Endothelial cell of umbilical vein (primary cell): Measurements from ENCODE around the gene ADRM1. TPM values are rescaled to one million over a fixed set of nuclear protein-coding genes. Genes with fewer than 3 reads are reported as not detected.

ENCODE experiments used
- BruUV-seq: library from RNA; stranded (reverse); fragments of 400-500 nt; replicated peaks from 2 replicates; lab custom pipeline; 2021; lab: Mats Ljungman, UMichigan
- CTCF ChIA-PET: fragments of 300-600, 350-600 bp; sonication (Branson Sonifier 250); formaldehyde crosslinking; loops from one replicate; lab custom pipeline; 2021; ENCODE audit warnings: antibody characterized with exemption, inconsistent platforms; lab: Charles Lee
- POLR2A ChIA-PET: fragments of 300-600, 350-600 bp; sonication (Branson Sonifier 250); formaldehyde crosslinking; loops from one replicate; lab custom pipeline; 2021; ENCODE audit warnings: antibody characterized with exemption, inconsistent platforms; lab: Charles Lee
- DNase-seq: peaks from one replicate; pipeline ENCODE4 v3.0.0-alpha.2; 2011; ENCODE audit warnings: low read depth, low spot score
- FAIRE-seq: peaks from 2 replicates; lab custom pipeline; 2011; peaks lifted over from hg19 to GRCh38; lab: Jason Lieb, UNC
- H2AFZ ChIP-seq: 2 replicates; pipeline ENCODE4 v1.6.0; 2012; ENCODE audit warnings: low read depth, low read length, control low read depth, inconsistent platforms
- H3K27ac ChIP-seq: 2 replicates; pipeline ENCODE4 v1.5.1; 2011; ENCODE audit warnings: low read depth, mild to moderate bottlenecking, control low read depth, low read length, moderate library complexity; ENCODE audit not compliant: insufficient read depth
- H3K27me3 ChIP-seq, 2 experiments: 2 replicates each; pipeline versions ENCODE4 v1.6.0 to v1.6.1; 2011; ENCODE audit warnings: low read length in 2 of 2, mixed read lengths in 1 of 2; ENCODE audit not compliant: control insufficient read depth in 2 of 2, insufficient read depth in 2 of 2
- H3K36me3 ChIP-seq, 2 experiments: 2 replicates in 1 of 2; 3 replicates in 1 of 2; pipeline ENCODE4 v1.5.1; 2011; ENCODE audit warnings: low read length in 2 of 2, mild to moderate bottlenecking in 1 of 2, moderate library complexity in 1 of 2; ENCODE audit not compliant: control insufficient read depth in 2 of 2, insufficient read depth in 2 of 2; ENCODE audit errors: extremely low read depth in 1 of 2
- H3K4me1 ChIP-seq: 3 replicates; pipeline ENCODE4 v1.5.1; 2011; ENCODE audit warnings: mild to moderate bottlenecking, low read length; ENCODE audit not compliant: control insufficient read depth, insufficient read depth; ENCODE audit errors: extremely low read depth
- H3K4me2 ChIP-seq: 2 replicates; pipeline ENCODE4 v1.6.1; 2011; ENCODE audit warnings: low read length, control low read depth, mixed read lengths; ENCODE audit not compliant: insufficient read depth
- H3K4me3 ChIP-seq, 3 experiments: fragments of 200-600 bp in 1 of 3; sonication (generic), shearing (Covaris generic) in 1 of 3; replicated peaks in 1 of 3; 2 replicates each; pipeline ENCODE4 v1.5.1; 2011 to 2016; ENCODE audit warnings: control low read depth in 3 of 3, low read length in 3 of 3, mild to moderate bottlenecking in 2 of 3, inconsistent platforms in 1 of 3, low read depth in 1 of 3, moderate library complexity in 1 of 3; ENCODE audit not compliant: insufficient read depth in 1 of 3
- H3K79me2 ChIP-seq: 2 replicates; pipeline ENCODE4 v1.6.0; 2012; ENCODE audit warnings: low read length, inconsistent platforms; ENCODE audit not compliant: control insufficient read depth, insufficient read depth
- H3K9ac ChIP-seq: replicated peaks from 2 replicates; pipeline ENCODE3; 2011; ENCODE audit warnings: low read length, control low read depth; ENCODE audit not compliant: insufficient read depth; ENCODE audit errors: extremely low read depth
- H3K9me1 ChIP-seq: replicated peaks from 3 replicates; pipeline ENCODE4 v1.6.0; 2011; ENCODE audit warnings: mild to moderate bottlenecking, low read length; ENCODE audit not compliant: control insufficient read depth, insufficient read depth; ENCODE audit errors: extremely low read depth
- H3K9me3 ChIP-seq: replicated peaks from 2 replicates; pipeline ENCODE4 v1.5.1; 2012; ENCODE audit warnings: low read length, inconsistent platforms; ENCODE audit not compliant: control insufficient read depth, insufficient read depth
- H4K20me1 ChIP-seq: replicated peaks from 2 replicates; pipeline ENCODE3; 2011; ENCODE audit warnings: mild to moderate bottlenecking, low read length; ENCODE audit not compliant: control insufficient read depth, insufficient read depth; ENCODE audit errors: extremely low read depth
- CTCF ChIP-seq, 2 donors: IDR thresholded peaks; 1 replicate in 1 of 2; 2 replicates in 1 of 2; pipeline ENCODE4 v1.5.1; 2011; ENCODE audit warnings: low read length in 2 of 2, mild to moderate bottlenecking in 2 of 2, moderate library complexity in 2 of 2, control low read depth in 1 of 2, inconsistent platforms in 1 of 2, low read depth in 1 of 2; ENCODE audit not compliant: insufficient read depth in 1 of 2; ENCODE audit errors: extremely low read depth in 1 of 2
- EZH2 ChIP-seq: IDR thresholded peaks from 2 replicates; pipeline ENCODE4 v1.6.1; 2012; ENCODE audit warnings: borderline replicate concordance, low read depth, mild to moderate bottlenecking, moderate library complexity, low read length, inconsistent platforms; ENCODE audit not compliant: severe bottlenecking
- FOS ChIP-seq: IDR thresholded peaks from 2 replicates; pipeline ENCODE4 v1.6.1; 2011; ENCODE audit warnings: mild to moderate bottlenecking, low read length, moderate library complexity, borderline replicate concordance; ENCODE audit not compliant: insufficient read depth
- GATA2 ChIP-seq: IDR thresholded peaks from 2 replicates; pipeline ENCODE4 v1.7.0; 2011; ENCODE audit warnings: low read depth, mild to moderate bottlenecking, moderate library complexity, mixed read lengths, low read length; ENCODE audit not compliant: insufficient read length, insufficient read depth
- JUN ChIP-seq: IDR thresholded peaks from 2 replicates; pipeline ENCODE4 v1.6.1; 2011; ENCODE audit warnings: borderline replicate concordance, low read depth; ENCODE audit not compliant: insufficient read length, insufficient read depth
- MAX ChIP-seq: IDR thresholded peaks from 2 replicates; pipeline ENCODE4 v1.6.1; 2011; ENCODE audit not compliant: insufficient read depth, insufficient read length
- MYC ChIP-seq: IDR thresholded peaks from one replicate; pipeline ENCODE4 v1.6.1; 2011; ENCODE audit warnings: mild to moderate bottlenecking, low read depth, low read length
- POLR2A ChIP-seq: IDR thresholded peaks from 2 replicates; pipeline ENCODE4 v1.6.1; 2012; ENCODE audit warnings: low read depth, mild to moderate bottlenecking, control low read depth, low read length
- POLR2AphosphoS5 ChIP-seq: IDR thresholded peaks from 2 replicates; pipeline ENCODE4 v1.6.1; 2012; ENCODE audit warnings: low read depth, mild to moderate bottlenecking, control low read depth, low read length, moderate library complexity; ENCODE audit not compliant: insufficient read depth
- dilution Hi-C: fragments of 300-500 bp; cut with MboI; formaldehyde crosslinking; loops from one replicate; pipeline ENCODE4 v1.15.0; 2019; ENCODE audit warnings: low sequenced_read_pairs; ENCODE audit not compliant: extremely low pct_ligation_motif_present
- intact Hi-C: fragments of 100-400 bp; cut with micrococcal nuclease; formaldehyde crosslinking; loops from one replicate; pipeline ENCODE4 v1.10.0; 2022
- polyA plus RNA-seq, 4 experiments: library from polyadenylated mRNA; depleted of rRNA in 3 of 4; stranded (reverse) in 3 of 4; unstranded in 1 of 4; fragments of >200 nt; gene quantifications; 2 replicates each; pipeline versions ENCODE4 v1.2.1 to v1.2.3, GENCODE V29; 2011 to 2012; ENCODE audit warnings: missing spikeins in 1 of 4
- total RNA-seq: library from RNA; stranded (reverse); gene quantifications from 2 replicates; pipeline ENCODE4 v1.2.3, GENCODE V29; 2021

ADRM1 gene
- total and polyA plus RNA-seq, 2 donors (not counting 3 experiments of a cell fraction or from before 2014, with no cell fraction given) = 154 to 179 TPM

- Histone ChIP-seq H2AFZ (no peak overlapping the region), H3K27ac (no peak overlapping the region), H3K4me1 (no peaks in the 10 kb centered on the region), H3K79me2 (no peaks in the 10 kb centered on the region), H3K9me3 (no peaks in the 10 kb centered on the region), H3K9me1 (no peaks in the 10 kb centered on the region), H3K4me2 (no peak overlapping the region), H3K27me3 (no peaks in the 10 kb centered on the region), H4K20me1 (no peaks in the 10 kb centered on the region), H3K4me3 (no peak overlapping the region), H3K36me3 (peaks cover 2 to 14% of the 10 kb centered on the region in 2 experiments), H3K9ac (no peak overlapping the region)
- no TSS peak for BruUV-seq
- no peak for FAIRE-seq
- no peak for DNase-seq
- CTCF ChIA-PET = no interaction called here
- dilution Hi-C loops = no loop called here
- intact Hi-C loops = no loop called here
- TF ChIP-seq MAX (no peak), GATA2 (no peak), POLR2AphosphoS5 (no peak), MYC (no peak), FOS (no peak), JUN (no peak), CTCF (IDR thresholded peaks at IDR 0.05; ENCODE audit: extremely low read depth in 1 of 2, insufficient read depth in 1 of 2, low read depth in 1 of 2, low read length in 2 of 2) (no peak), POLR2A (no peak), EZH2 (no peak)
- POLR2A ChIA-PET = no interaction called here
Observed at GRCh38 chr20:62293111-62293784, 9.5 kb upstream of the ADRM1 start.
